Fibroblast of gingiva (primary cell): Measurements from ENCODE around the gene PTBP1.
A peak's percentile ranks its signal among the peaks of the same experiment; 100 is the strongest.

Experiments
- DNase-seq: peaks from one replicate; pipeline ENCODE4 v3.0.0-alpha.2; 2011; ENCODE audit warnings: low read depth

PTBP1 gene

DNA sequence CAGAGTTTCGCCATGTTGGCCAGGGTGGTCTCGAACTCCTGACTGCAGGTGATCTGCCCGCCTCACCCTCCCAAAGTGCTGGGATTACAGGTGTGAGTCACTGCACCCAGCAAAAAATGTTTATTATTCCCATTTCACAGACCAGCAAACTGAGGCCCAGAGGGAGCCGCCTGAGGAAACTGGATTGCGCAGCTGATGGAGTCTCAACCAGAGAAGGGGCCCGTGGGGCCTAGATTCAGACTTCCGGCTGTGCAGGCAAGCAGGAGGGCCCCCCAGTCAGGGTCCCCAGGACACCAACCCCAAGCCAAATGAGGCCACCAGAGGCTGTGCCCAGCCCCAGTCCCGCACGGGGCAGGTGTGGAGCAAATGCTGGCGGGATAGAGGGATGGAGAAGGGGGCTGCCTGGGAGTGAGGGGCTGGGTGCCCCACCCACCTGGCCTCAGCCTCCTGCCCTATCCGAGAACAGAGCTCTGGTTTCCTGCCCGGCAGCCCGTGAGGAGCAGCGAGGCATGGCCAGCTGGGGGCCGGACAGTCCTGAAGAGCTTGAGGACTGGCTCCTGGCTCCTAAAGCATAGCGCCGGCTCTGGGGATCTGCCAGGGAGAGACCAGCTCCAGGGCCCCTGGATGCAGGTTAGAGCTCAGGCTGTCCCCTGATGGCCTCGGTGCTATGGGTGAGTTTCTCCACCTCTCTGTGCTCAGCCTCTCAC is 24.4 kb upstream of the PTBP1 start:
- no peak for DNase-seq

DNA sequence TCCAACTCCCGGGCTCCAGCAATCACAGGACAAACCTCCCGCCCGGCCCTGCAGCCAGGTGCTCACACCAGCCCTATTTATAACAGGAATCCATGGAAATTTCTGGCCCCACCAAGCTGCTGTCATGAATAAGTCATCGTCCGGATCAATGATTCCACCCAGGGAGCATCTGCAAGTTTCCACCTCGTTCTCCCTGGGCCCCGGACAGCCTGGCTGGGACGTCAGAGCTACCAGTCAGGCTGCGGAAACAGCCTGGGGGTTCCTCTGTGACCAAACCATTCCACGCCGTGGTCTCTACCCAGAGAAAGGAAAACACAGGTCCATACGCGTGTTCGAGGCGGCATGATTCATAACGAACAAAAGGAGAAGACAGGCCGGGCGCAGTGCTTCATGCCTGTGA is 20.7 kb upstream of the PTBP1 start:
- no peak for DNase-seq

DNA sequence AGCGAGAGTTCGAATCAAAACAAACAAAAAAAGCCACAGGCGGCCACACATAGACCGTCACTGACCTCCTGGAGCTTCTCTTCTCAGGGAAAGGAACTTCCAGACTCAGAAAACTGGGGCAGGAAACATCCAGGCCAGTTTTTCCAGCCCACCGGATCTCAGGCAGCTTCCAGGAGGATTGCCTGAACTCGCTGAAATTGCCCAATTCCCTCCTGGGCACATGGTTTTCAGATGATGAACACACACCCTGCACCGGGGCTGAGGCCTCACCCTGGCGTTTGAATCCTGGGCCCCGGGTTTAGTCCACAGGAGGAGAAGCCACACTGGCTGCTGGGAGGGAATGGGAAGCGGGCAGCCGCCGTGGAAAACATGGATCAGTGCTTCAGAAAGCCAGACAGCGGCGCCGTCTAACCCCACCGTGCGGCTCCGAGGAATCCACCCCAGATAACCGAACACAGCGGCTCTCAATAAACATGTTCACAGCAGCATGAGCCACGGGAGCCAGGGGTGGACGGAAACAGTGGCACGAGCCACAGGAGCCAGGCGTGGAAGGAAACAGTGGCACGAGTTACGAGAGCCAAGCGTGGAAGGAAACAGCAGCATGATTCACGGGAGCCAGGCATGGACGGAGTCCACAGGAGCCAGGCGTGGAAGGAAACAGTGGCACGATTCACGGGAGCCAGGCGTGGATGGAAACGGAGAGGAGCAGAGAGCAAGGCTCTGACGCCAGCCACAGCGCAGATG is 18.2 kb upstream of the PTBP1 start:
- DNase-seq, result peak; percentile 97

DNA sequence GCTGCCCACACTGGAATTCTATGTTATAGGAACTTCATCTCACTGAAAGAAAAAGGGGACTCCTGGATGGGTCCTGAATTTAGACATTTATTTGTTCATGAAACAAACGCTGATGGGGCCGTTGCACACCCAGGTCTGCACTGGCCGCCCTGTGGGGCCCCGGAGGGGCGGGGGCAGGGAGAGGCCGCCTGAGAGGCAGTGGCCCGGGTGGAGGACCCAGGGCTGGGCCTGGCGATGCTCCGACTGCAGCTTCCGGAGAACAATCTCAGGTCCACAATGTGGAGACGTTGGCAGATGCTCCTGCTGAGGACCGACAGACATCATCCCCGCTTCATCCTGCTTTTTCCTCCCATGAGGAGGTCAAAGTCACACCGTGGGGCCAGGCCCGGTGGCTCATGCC is 16.3 kb upstream of the PTBP1 start:
- no peak for DNase-seq

DNA sequence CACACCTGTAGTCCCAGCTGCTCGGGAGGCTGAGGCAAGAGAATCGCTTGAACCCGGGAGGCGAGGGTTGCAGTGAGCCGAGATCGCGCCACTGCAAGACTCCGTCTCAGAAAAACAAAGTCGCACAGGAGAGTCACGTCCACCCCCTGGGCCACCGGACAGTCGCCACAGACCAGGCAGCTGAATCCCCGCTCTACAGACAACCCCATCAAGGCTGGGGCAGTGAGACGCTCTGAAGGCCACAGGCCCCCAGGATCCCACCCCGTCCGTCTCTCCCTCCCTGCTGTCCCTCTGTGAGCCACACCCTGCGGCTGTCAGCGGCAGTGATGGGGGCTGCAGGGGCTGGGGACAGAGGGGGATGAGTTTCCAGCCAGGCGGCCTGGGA is 15.5 kb upstream of the PTBP1 start:
- DNase-seq, result no peak

DNA sequence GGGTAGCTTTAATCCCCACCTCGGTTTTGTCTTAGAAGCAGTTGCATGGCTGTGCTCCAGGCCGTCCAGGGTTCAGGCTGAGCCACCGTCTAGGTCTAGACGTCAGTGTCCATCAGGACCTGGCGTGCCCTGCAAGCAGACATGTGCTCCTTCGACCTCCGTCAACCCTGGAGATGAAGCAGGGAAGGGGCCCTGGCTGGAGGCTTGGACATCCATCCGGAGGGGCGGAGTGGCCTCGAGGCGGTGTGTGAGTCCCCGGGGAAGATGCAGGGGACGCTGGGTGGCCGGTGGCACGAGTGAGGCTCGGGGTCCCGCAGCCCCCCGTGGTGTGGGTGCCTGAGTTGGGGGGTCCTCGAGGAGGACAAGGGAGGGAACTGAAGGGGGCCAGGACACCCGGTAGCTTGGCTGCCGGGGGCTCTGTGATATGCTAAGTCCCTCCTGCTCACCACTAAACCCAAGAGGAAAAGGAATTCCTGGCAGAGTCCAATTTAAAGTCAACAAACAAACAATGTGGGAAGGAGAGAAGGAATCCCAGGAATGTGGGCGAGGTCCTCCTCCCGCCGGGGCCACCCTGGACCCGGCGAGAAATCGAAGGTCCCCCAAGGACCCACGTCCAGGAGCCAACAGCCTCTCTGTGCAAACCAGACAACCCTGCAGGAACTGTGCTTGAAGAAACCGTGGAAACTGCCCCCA is 14.9 kb upstream of the PTBP1 start:
- DNase-seq, result peak; percentile 64

DNA sequence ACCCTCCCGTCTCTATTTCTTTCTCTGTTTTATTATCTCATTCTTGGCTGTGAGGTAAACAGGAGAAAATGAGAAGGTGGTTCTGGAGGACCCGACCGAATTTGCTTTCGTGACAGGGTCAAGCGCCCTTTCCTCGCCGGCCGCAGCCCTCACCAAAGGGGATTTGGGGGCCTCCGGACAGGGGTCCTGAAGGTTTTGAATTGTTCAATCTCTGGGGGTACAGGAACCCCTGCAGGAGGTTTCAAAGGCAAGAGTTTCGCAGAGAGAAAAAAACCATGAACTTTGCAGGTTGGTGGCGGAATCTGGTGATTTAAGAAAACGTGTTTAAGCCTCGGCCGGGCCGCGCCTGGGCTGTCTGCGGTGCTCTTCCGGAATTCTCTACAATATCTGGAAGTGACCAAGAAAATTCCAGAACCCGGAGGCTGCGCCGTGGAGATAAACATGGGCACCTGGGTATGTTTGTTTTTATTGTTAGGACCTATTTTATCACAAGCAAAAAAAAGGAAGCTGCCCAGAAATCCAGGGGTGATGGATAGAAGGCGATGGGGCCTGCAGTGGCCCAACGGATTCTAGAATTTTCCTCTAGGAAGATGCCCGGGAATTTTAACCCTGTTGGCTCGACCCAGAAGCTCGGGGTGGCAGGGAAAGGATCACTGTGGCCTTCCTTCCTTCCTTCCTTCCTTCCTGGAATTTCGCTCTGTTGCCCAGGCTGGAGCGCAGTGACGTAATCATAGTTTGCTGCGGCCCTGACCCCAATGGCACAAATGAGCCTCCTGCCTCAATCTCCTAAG is 14.2 kb upstream of the PTBP1 start:
- no peak for DNase-seq

DNA sequence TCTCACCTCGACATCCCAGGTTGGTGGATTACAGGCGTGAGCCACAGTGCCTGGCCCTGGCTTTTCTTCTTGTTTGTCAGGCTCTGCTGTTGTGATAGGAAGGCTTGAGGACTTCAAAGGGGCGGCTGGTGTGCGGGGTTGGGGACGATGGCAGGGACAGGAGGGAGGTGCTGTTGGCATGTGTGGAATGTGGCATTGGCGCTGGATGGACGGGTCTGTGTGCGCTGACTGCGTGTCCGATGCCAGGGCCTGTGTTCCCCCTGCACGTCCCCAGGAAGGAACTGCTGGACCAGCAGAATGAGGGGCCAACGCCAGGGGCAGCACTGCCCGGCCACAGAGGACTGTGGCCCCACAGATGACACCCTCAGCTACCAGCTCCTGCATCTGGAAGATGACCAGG is 12.7 kb upstream of the PTBP1 start:
- no peak for DNase-seq

DNA sequence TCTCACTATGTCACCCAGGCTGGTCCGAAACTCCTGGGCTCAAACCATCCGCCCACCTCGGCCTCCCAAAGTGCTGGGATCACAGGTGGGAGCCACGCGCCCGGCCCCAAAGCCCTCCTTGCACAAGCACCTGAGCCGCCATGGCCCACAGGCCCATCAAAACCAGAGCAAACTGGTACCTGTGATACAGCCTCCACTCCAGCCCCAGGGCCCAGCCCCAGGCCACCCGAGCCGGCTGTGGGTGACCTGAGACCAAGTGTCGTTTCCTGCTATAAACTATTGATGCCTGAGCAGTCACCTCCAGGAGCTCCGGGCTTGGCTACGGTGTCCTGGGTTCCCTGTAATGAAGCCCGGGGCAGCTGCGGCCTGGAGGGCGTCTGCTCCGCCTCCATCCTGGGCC is 9.7 kb upstream of the PTBP1 start:
- no peak for DNase-seq

DNA sequence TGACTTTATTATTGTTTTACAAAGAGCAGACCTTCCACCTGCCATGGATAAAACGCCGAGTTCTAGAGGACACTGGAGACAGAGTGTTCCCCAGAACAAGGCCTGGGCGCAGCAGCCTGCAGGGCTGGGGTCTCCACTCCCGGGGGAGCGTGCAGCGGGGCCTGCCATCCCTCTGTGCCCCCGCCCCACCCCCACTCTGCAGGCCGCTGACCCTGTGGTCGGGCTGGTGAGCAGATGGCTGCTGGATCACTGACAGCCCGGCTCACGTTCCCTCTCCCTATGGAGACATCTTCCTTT is 8.6 kb upstream of the PTBP1 start:
- no peak for DNase-seq

DNA sequence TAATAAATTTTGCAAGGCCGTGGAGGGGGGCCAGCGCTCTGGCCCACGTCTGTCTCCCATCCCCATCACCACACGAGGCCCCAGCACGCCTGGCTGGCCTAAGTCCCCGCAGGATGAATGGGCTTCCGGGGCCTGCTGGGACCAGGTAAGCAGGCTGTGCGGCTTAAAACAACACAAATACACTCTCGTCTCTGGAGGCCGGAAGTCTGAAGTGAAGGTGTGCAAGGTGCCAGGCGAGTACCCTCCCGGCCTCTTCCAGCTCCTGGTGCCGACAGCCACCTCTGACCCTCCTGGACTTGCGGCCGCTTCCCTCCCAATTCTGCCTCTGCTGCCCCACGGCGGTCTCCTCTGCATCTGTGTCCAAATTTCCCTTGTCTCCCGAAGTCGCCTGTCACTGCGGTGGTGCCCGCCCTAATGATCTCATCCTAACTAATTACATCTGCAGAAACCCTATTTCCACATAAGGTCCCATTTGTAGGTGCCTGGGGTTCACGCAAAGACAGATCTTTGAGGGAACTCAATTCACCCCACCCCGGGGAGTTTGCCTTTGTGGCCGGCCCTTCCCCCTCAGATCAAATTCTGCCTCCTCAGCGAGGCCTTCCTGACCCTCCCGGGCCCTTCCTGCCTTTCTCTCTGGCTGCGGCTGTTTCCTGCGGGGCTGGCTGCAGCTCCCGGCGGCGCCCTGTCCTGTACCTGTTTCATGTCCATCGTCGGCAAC is 8.1 kb upstream of the PTBP1 start:
- peak; percentile 60 for DNase-seq

DNA sequence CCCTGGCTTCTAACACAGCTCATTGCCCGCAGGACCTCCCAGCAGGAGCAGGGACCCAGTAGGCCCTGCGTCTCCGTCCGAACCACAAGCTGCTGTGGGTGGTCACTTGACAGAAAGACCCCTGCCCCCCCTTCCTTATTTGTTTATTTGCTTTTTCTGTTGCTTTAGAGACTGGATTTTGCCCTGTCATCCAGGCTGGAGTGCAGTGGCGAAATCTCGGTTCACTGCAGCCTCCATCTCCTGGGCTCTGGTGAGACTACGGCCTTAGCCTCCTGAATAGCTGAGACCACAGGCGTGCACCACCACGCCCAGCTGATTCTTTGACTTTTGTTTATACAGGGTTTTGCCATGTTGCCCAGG is 7.6 kb upstream of the PTBP1 start:
- no peak for DNase-seq

DNA sequence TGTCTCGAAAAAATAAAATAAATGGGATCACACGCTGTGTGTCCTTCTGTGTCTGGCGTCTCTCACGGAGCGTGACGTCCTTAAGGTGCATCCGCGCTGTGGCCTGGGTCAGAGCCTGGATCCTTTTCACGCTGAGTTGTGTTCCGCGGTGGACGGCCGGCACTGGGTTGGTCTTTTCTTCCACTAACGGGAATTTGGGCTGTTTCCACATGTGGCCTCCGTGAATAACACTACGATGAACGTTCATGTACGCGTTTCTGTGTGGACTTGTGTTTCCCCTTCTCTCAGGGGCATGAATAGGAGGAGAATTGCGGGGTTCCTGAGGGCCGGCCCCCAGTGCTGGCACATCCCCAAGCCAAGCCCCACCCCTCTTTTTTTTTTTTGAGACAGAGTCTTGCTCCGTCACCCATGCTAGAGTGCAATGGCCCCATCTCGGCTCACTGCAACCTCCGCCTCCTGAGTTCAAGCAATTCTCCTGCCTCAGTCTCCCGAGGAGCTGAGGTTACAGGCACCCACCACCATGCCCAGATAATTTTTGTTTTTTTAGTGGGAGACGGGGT is 6.2 kb upstream of the PTBP1 start:
- DNase-seq, result no peak

DNA sequence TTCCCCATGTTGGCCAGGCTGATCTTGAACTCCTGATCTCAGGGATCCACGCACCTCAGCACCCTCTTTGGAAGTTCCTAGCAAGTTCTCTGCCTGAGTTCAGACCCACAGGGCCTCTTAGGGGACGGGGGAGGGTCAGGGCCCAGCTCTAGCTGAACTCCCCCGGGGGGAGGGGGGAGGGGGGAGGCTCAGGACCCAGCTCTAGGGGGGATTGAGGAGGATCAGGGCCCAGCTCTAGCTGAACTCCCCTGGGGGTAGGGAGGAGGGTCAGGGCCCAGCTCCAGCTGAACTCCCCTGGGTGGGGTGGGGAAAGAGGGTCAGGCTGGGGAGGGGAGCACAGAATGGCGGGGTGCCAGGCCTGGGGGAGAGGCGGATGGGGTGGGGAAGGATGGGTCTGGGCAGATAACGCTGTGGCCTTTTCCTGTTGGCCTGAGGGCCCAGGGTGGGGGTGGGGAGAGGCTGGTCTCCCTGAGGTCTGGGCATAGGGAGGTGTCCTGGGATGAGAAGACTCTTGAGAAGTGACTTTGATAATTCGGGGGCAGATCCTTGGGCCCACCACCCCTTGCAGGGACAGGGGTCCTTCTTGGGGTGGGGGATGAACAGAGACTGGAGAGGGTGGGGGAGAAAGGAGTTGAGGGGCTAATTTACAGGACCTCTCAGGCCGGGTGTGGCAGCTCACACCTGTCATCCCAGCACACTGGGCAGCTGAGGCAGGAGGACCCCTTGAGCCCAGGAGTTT is 5.5 kb upstream of the PTBP1 start:
- DNase-seq, result no peak

DNA sequence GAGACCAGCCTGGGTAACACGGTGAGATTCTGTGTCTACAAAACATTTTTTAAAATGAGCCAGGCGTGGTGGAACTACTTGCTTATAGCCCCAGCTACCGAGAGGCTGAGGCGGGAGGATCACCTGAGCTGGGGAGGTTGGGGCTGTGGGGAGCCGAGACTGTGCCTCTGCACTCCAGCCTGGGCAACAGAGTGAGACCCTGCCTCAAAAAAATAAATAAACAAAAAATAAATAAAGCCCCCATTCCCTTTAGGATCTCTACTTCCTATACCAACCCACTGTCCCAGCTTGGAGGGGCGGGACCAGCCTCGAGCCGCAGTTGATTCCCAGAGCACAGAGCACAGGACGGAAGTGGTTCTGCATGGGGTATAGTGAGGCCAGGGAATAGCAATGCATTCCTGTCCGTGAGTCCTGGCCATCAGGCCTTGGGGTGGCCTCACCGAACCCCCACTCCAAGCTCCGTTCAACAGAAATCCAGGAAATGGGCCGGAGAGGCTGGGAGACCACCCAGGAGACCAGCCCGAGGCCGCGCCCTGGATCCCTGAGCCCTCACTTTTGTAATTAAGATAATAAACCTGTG is 4.9 kb upstream of the PTBP1 start:
- DNase-seq, result no peak

DNA sequence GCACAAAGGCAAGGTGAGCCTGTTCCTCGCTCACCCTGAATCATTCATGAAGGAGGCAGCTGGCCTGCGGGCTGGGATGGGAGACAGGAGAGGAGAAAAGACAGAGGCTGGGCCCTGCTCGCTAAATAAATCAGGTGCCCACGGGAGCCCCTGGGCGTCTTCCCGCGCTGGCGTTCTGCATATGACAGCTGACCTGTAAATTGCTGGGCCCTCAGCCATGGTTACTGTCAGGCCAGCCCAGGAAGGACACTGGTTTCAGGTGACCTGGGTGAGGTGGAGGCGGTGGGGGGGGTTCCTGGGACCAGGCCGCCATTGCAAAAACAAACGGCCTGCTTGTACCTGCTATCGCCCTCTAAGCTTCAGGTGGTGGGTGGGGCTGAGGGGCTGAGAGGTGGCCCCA is 3.4 kb upstream of the PTBP1 start:
- no peak for DNase-seq

DNA sequence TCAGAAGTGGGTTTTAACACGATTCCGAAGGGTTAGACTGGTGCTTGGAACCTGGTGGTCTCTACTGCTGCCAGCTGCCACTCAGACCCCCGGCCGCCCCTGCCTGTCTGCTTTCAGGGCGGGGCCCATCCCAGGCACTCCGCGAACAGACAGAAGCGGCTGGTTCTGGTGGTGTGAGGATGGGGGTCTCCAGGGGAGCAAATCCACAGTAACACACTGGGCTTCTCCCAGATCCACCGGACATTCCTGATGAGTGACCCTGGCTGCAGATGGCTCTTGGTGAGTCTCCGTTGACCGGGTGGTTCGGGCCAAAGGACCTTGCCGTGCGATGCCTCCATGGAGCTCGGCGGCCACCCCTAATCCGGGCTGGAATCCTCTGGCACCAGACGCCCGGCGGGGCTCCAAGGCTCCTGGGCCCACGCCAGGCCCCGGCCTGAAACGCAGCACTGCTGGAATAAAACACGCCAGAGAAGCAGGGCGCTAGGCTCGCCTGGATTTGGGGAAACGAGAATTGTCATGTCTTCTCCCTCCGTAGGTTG is 2.1 kb upstream of the PTBP1 start:
- no peak for DNase-seq

DNA sequence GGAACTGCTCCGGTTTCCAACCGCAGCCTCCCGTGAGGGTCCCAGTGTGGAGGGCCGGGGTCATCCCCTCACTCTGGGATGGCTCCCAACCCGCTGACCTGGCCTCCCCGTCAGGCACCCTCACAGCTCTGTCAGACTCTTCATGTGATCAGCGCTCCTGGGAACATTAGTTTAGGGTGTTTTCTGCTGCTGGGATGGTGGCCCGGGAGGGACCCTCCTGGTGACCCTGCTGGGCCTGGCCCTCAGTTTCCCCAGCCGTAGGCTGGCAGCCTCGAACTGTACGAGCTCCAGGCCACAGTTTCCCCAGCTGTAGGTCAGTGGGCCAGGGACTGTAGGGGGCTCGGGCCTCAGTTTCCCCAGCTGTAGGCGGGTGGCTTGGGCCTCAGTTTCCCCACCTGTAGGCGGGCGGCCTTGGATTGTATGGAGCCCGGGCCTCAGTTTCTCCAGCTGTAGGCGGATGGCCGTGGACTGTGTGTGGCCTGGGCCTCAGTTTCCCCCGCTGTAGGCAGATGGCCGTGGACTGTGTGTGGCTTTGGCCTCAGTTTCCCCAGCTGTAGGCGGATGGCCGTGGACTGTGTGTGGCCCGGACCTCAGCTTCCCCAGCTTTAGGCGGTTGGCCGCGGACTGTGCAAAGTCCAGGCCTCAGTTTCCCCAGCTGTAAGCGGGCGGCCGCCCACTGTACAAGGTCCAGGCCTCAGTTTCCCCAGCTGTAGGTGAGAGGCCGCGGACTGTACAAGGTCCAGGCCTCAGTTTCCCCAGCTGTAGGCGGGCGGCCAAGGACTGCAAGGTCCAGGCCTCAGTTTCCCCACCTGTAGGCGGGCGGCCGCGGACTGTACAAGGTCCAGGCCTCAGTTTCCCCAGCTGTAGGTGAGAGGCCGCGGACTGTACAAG is 1.3 kb upstream of the PTBP1 start:
- DNase-seq, result no peak
